ENCODE data around the gene CCDC150. TPM values are rescaled to one million over a fixed set of nuclear protein-coding genes. Genes with fewer than 3 reads are reported as not detected.
"Not testable (repeated sequence)": the region's sequence is repeated elsewhere in the genome, so short reads cannot be mapped to it uniquely, and the experiment has no call there.

CCDC150 gene
- 0.89 TPM for total RNA-seq
- long read RNA-seq: 0 reads

DNA sequence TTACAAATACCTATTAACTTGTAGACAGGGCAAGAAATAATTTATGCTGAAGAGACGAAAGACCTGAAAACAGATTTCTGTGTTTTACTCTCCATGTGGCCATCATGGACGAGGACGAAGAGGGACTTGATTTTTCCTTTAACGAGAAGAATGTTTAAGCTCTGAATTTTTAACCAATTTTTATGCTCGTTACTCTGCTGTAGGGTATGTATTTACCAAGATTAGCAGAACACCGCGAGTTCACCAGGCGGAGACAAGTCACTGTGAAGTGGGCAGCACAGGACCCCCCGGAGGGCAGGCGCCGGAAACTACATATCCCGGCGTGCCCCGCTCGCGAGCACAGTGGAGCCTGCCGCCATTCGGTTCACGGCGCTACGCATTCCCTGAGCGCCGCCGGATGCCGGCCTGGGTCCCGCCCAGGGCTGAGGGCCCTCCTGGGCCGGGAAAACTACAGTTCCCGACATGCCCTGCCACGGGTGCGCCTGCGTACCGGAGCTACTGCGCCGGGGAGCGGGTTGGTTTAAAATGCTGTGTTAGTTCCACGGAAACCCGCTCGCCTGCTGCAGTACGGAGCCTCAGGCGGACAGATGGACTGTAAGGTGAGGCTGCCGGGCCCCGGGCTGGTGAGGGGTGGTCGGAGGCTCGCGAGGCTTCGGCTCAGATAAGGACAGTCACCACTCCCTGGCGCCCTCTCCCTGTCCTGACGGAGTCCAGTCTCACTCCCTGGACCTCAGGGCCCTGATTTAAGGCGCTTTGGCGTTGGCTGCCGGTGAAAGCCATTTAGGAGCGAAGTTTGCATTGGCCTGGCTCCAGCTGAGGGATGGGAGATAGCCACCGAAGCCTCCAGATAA, at the start of gene CCDC150:
Gene CCDC150, plus strand, starts transcription at position 536 of the 851 bp plus-strand sequence. Its CDS starts 52 bp downstream, at position 588.
- intact Hi-C loops (cut with DNase I): no loop called here
- DNase-seq (ENCODE audit: missing footprints) (peak; percentile 96), ATAC-seq (peak; percentile 100)

DNA sequence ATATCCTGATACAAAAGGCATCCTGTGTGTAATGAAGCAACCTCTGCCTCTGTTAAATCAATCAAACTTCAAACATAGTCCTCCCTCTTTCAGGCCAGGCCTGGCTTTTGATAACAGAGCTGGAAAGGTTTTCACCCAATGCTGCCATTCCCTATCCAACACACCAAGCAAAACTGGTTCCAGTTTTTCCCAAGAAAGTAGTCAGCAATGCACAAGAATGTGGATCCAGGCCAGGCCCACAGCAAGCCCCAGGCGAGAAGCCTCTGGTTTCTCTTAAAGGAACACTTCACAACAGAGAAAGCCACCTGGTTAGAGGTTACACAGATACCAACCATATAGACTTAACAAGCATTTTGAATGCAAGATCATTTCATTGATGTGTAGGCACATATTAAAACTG, 49.2 kb upstream of the CCDC150 start:
- intact Hi-C loops (cut with DNase I): loop anchor here (5.0 kb wide), 1 partner anchor 298 kb away; no protein-coding TSS in a partner anchor
- ATAC-seq: no peak

GRCh38 chr2:196591004-196591403, 48.5 kb upstream of the CCDC150 start:
- intact Hi-C loops (cut with DNase I): loop anchor here (5.0 kb wide), 1 partner anchor 299 kb away; no protein-coding TSS in a partner anchor
- ATAC-seq: no peak
- no peak for DNase-seq (ENCODE audit: missing footprints)

More for the DNA sequence above, 49.2 kb upstream of the CCDC150 start:
- no peak for DNase-seq (ENCODE audit: missing footprints)

DNA sequence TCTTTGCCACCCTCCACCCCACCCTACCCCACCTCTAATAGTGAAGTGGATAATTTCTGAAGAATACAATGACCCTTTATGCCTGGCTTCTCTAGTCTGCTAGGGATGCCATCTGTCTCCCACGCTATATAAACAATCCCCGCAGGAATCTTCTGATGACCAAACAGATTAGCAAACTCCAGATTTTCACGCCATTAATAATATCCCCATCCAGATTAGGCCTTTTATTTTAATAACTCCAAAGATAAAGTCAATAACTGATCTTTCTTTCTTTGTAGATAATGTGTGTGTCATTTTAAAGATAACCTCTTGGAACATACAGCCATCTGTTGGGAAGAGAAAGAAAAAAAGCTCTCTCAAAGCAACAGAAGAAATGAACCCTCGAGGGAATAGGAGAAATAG, 47.9 kb upstream of the CCDC150 start:
- ATAC-seq (no peak), DNase-seq (ENCODE audit: missing footprints) (no peak)
- intact Hi-C loops (cut with DNase I): loop anchor here (2.0 to 5.0 kb wide), 3 partner anchors 55 to 299 kb away; no protein-coding TSS in a partner anchor

DNA sequence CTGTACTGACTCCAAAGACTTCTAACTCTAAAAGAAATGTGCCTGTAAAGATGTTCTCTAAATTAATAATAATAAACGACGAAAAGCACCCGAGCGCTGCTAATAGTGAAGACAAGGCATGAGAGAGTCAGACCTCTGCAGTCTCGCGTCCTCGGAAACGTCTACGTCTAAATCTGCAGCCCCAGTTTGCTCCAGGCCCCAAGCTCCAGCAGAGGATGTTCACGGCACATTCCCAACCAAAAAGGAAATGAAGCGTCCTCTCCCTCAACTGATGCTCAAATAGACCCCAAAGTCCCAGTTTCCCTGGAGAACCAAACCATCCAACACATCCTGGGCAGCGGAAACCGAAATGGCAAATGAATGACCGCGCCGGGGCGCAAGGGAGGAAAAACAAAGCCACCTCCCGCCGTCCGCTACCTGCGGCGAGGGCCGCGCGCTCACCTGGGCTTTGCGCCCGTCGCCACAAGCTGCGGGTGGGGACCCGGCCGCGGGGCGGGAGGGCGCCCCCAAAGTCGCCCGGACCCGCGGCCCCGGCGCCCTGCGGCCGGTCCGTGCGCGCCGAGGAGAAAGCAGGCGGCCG, 47.1 kb upstream of the CCDC150 start:
- intact Hi-C loops (cut with DNase I): loop anchor here (2.0 to 5.0 kb wide), 3 partner anchors 56 to 300 kb away; no protein-coding TSS in a partner anchor
- peak; percentile 41 for ATAC-seq
- no peak for DNase-seq (ENCODE audit: missing footprints)

- intact Hi-C loops (cut with DNase I): loop anchor here (2.0 to 5.0 kb wide), 3 partner anchors 56 to 301 kb away; no protein-coding TSS in a partner anchor
- peak; percentile 69 for DNase-seq (ENCODE audit: missing footprints)
- ATAC-seq: peak; percentile 79
Observed at GRCh38 chr2:196592911-196593881, 46.3 kb upstream of the CCDC150 start, which contains the start of gene HECW2. HECW2 (minus strand) TSS chr2:196593554.

- ATAC-seq: no peak
- no peak for DNase-seq (ENCODE audit: missing footprints)
- intact Hi-C loops (cut with DNase I): loop anchor here (5.0 kb wide), 1 partner anchor 302 kb away; no protein-coding TSS in a partner anchor
Observed at GRCh38 chr2:196594158-196594557, 45.4 kb upstream of the CCDC150 start.

DNA sequence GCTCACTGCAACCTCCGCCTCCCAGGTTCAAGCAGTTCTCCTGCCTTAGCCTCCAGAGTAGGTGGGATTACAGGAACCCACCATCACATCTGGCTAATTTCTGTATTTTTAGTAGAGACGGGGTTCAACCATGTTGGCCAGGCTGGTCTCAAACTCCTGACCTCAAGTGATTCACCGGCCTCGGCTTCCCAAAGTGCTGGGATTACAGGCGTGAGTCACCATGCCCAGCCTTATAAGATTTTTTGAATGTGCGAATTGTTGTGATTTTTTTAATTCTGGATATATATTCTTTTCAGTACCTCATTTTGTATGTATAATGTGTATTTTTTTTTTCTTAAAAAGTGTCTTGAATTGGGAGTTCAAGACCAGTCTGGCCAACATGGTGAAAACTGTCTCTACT, 42.0 kb upstream of the CCDC150 start:
- ATAC-seq (no peak), DNase-seq (ENCODE audit: missing footprints) (no peak)
- intact Hi-C loops (cut with DNase I): no loop called here

- DNase-seq (ENCODE audit: missing footprints): no peak
- intact Hi-C loops (cut with DNase I): no loop called here
- ATAC-seq: no peak
Observed at GRCh38 chr2:196598412-196598811, 41.1 kb upstream of the CCDC150 start.

- DNase-seq (ENCODE audit: missing footprints) (no peak), ATAC-seq (no peak)
- intact Hi-C loops (cut with DNase I): no loop called here
Observed at GRCh38 chr2:196598846-196599245, 40.7 kb upstream of the CCDC150 start.

DNA sequence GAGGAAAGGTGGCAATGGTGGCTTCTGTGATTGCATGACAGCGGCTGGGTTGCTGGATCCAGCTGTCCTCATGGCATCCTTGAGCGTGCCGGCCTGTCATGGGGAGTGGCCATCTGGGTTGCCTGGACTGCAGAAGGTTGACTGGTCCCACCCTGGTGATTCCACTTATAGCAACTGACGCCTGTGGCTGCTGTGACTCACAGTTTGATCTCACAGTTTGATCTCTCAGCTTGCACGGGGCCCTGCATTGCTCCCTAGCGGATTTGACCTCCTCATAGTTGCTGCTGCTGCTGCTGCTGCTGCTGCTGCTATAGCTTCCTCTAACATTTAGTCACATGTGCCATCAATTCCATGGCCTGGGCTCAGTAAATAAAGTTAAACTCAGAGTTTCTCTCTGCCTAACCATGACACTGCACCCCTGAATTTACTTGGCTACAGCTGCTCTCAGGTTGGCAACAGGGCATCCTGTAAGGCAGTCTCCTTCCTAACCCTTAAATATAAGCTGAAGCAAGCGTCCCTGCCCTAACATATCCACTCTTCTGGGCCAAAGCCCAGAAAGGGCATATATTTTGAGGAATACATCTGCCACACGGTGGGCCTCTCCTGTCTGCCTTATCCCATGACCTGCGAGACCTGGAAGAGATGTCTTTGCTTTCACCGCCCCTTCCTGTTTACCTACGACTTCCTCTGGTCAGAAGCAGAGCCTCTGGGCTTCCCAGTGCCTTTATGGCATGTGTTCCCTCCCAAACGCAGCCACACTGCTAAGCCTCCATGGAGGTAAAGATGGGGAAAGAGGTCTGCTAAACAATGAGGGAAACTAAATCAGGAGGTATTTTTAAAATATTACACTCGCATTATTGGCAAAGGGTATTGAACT, 37.8 kb upstream of the CCDC150 start:
- peak; percentile 66 for DNase-seq (ENCODE audit: missing footprints)
- peak; percentile 87 for ATAC-seq
- intact Hi-C loops (cut with DNase I): no loop called here

- ATAC-seq (no peak), DNase-seq (ENCODE audit: missing footprints) (no peak)
- intact Hi-C loops (cut with DNase I): no loop called here
Observed at GRCh38 chr2:196604196-196604595, 35.3 kb upstream of the CCDC150 start.

DNA sequence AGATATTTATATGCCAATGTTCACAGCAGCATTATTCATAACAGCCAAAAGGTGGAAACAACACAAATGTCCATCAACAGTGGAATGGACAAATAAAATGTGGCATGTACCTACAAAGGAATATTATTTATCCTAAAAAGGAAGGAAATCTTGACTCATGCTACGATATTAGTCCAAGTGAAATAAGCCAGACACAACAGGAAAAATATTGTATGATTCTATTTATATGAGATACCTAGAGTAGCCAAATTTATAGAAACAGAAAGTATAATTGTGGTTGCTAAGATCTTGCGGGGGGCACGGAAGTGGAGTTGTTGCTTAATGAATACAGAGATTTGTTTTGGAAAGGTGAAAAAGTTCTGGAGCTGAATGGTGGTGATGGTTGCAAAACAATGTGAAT, 33.0 kb upstream of the CCDC150 start:
- ATAC-seq: no peak
- intact Hi-C loops (cut with DNase I): no loop called here
- DNase-seq (ENCODE audit: missing footprints): no peak

DNA sequence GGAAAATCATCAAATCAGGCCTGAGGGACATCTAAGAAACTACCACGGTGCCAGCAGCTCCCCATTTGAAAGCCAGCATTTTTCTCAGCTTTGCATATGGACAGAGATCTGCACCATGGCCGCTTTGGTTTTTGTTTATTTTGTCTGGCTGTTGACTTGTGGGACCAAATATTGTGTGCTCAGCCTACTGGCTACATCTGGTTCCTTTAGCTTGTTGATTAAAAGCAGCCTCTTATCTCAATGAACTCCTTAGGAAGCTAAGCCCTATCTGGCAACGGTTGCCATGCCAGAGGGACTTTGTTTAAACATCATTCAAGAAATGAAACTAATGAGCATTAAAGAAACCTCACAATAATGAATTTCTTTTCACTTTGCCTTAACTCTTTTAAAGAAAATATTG, 32.4 kb upstream of the CCDC150 start:
- DNase-seq (ENCODE audit: missing footprints) (no peak), ATAC-seq (no peak)
- intact Hi-C loops (cut with DNase I): no loop called here

- intact Hi-C loops (cut with DNase I): not testable (repeated sequence)
Observed at GRCh38 chr2:196607896-196608295, 31.6 kb upstream of the CCDC150 start.

DNA sequence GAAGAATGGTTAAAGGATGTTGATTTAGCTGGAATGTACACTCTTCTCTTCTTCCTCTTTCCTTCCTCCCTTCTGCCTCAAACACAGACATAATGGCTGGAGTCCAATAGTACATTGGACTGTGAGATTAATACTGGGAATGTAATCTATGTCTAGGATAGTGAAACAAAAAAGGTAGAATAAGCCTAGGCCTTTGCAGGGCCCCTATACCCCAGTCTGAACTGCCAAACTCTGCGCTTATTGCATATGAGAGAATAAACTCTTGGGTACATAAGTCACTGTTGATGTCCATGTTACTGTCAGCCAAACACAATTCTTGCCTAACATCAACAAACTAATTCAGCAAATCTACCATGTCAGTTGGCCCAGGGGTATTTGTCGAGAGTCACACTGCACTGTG, 29.7 kb upstream of the CCDC150 start:
- DNase-seq (ENCODE audit: missing footprints) (no peak), ATAC-seq (no peak)
- intact Hi-C loops (cut with DNase I): no loop called here

More at GRCh38 chr2:196607896-196608295, 31.6 kb upstream of the CCDC150 start:
- not testable (repeated sequence) for DNase-seq (ENCODE audit: missing footprints); ATAC-seq

DNA sequence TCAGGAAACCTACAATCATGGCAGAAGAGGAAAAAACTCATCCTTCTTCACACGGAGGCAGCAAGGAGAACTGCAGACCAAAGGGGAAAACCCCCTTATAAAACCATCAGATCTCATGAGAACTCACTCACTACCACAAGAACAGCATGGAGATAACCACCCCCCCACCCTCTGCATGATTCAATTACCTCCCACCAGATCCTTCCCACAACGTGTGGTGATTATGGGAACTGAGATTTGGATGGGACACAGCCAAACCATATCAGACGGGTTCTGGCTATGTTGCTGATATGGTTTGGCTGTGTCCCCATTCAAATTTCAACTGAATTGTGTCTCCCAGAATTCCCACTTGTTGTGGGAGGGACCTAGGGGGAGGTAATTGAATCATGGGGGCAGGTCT, 28.7 kb upstream of the CCDC150 start:
- ATAC-seq (no peak), DNase-seq (ENCODE audit: missing footprints) (no peak)
- intact Hi-C loops (cut with DNase I): no loop called here

- ATAC-seq: no peak
- no peak for DNase-seq (ENCODE audit: missing footprints)
- intact Hi-C loops (cut with DNase I): no loop called here
Observed at GRCh38 chr2:196613302-196613701, 26.2 kb upstream of the CCDC150 start.
